ENCODE data around the gene KSR2. TPM values are rescaled to one million over a fixed set of nuclear protein-coding genes. Genes with fewer than 3 reads are reported as not detected.
A peak's percentile ranks its signal among the peaks of the same experiment; 100 is the strongest.

KSR2 gene
- total RNA-seq, 4 donors from 2014 or later, result 0.32 to 7.0 (median 0.60) TPM

DNA sequence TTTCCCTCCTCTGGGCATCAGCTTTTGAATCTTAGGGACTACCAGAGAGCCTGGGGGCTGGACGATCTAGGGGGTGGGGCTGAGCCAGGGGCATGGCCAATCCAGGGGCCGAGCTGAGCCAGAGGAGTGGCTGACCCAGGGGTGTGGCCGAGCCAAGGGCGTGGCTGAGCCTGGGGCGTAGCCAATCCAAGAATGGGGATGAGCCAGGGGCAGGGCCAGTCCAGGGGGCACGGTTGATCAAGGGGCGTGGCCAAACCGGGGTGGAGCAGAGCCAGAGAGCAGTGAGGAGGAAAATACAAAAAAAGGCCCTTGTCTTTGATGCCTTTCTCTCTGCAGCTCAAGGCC is 388.1 kb downstream of the KSR2 start:
- WGBS, 2 donors (ENCODE audit: low coverage in 1 of 2), result 29 to 34% methylated on average over 7 to 8 of the region's 8 CpGs
- no peaks in the 10 kb centered on the region for H3K27me3 ChIP-seq
- H3K9me3 ChIP-seq, result no peaks in the 10 kb centered on the region
- TF ChIP-seq, protein P1, sequence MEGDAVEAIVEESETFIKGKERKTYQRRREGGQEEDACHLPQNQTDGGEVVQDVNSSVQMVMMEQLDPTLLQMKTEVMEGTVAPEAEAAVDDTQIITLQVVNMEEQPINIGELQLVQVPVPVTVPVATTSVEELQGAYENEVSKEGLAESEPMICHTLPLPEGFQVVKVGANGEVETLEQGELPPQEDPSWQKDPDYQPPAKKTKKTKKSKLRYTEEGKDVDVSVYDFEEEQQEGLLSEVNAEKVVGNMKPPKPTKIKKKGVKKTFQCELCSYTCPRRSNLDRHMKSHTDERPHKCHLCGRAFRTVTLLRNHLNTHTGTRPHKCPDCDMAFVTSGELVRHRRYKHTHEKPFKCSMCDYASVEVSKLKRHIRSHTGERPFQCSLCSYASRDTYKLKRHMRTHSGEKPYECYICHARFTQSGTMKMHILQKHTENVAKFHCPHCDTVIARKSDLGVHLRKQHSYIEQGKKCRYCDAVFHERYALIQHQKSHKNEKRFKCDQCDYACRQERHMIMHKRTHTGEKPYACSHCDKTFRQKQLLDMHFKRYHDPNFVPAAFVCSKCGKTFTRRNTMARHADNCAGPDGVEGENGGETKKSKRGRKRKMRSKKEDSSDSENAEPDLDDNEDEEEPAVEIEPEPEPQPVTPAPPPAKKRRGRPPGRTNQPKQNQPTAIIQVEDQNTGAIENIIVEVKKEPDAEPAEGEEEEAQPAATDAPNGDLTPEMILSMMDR (IDR thresholded peaks at IDR 0.05), result no peak
- no peak for TF ChIP-seq POLR2A (IDR thresholded peaks at IDR 0.05)
- TF ChIP-seq EP300 (IDR thresholded peaks at IDR 0.05; ENCODE audit: low read depth), result no peak
- TF ChIP-seq POLR2AphosphoS5 (IDR thresholded peaks at IDR 0.05), result no peak
- intact Hi-C loops (cut with DNase I; ENCODE audit: low total_unique reads), result no loop called here
- H3K4me1 ChIP-seq, result no peaks in the 10 kb centered on the region
- no peaks in the 10 kb centered on the region for H3K36me3 ChIP-seq
- no peak overlapping the region for H3K4me3 ChIP-seq
- DNase-seq, result peak; percentile 16
- no peak overlapping the region for H3K27ac ChIP-seq
- in situ Hi-C loops (cut with MboI; ENCODE audit: low pct_ligation_motif_present in 1 of 4, low pct_unique_long_range_greater_than_20kb in 1 of 4, low sequenced_read_pairs in 3 of 4), result loop anchor here in 2 of 4 donors (25.0 kb wide), 2 partner anchors 257 to 343 kb away; no protein-coding TSS in a partner anchor

DNA sequence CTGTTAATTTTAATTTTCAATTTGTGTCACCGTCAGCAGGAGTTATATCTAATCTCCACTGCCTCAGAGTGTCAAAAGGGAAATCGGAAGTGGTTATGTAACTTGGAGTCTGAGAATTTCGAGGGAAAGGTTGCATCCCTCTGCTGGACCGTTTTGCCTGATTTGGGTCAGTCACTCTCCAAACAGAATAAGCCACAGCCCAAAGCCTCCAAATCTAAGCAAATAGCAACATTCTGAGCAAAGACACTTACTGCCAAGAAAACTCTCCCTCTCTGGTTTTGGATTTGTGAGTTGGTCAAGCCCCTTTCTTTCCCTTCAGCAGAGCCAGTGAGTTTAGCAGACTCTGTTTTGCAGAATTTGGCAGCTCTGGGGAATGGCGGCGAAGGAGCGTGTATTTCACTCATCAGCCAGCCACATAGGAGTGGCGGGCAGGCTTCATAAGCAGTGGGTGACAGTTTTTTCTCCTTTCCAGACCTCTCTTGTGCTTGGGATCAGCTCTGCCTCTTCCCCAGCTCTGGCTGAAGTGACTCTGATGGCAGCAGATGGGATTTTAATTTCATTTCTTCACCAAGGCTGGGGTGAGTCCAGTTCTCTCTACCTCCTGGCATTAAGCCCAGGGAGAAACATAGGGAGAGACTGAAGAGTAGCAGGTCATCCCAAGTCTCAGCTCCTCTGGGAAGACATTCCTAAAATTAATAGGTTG is 388.6 kb downstream of the KSR2 start:
- no peak for DNase-seq
- 58 to 78% methylated on average over 7 to 8 of the region's 8 CpGs for WGBS, 2 donors (ENCODE audit: low coverage in 1 of 2)
- no peak overlapping the region for H3K4me3 ChIP-seq
- no peaks in the 10 kb centered on the region for H3K27me3 ChIP-seq
- no peaks in the 10 kb centered on the region for H3K36me3 ChIP-seq
- TF ChIP-seq POLR2A (IDR thresholded peaks at IDR 0.05) (no peak), EP300 (IDR thresholded peaks at IDR 0.05; ENCODE audit: low read depth) (no peak), POLR2AphosphoS5 (IDR thresholded peaks at IDR 0.05) (no peak)
- TF ChIP-seq, protein P1 (IDR thresholded peaks at IDR 0.05), result no peak
- H3K9me3 ChIP-seq, result no peaks in the 10 kb centered on the region
- no peaks in the 10 kb centered on the region for H3K4me1 ChIP-seq
- intact Hi-C loops (cut with DNase I; ENCODE audit: low total_unique reads), result no loop called here
- no peak overlapping the region for H3K27ac ChIP-seq
- in situ Hi-C loops (cut with MboI; ENCODE audit: low pct_ligation_motif_present in 1 of 4, low pct_unique_long_range_greater_than_20kb in 1 of 4, low sequenced_read_pairs in 3 of 4), result loop anchor here in 2 of 4 donors (25.0 kb wide), 2 partner anchors 257 to 343 kb away; no protein-coding TSS in a partner anchor

DNA sequence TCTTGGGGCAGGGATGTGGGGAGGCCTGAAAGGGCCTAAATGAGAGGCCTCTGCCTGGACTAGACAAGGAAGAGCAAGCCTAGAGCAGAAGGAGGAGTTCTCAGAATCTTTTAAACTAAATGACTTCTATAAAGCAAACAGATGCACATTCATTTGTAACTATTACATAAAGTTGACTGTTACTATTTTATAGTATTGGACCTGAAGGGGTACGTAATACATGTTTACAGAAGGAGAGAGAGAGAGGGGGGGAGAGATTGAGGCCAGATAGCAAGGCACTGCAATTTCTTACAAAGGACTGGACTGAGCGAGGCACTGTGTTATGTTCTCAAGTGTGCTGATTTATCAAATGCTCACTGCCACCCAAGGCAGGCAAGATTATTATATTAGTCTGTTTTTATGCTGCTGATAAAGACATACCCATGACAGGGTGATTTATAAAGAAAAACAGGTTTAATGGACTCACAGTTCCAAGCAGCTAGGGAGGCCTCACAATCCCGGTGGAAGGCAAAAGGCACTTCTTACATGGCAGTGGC is 391.6 kb downstream of the KSR2 start:
- no peaks in the 10 kb centered on the region for H3K36me3 ChIP-seq
- no peaks in the 10 kb centered on the region for H3K9me3 ChIP-seq
- no peak overlapping the region for H3K4me3 ChIP-seq
- no peak for DNase-seq
- intact Hi-C loops (cut with DNase I; ENCODE audit: low total_unique reads) (no loop called here), in situ Hi-C loops (cut with MboI; ENCODE audit: low pct_ligation_motif_present in 1 of 4, low pct_unique_long_range_greater_than_20kb in 1 of 4, low sequenced_read_pairs in 3 of 4) (loop anchor here in 2 of 4 donors (25.0 kb wide), 2 partner anchors 260 to 340 kb away; no protein-coding TSS in a partner anchor)
- no peaks in the 10 kb centered on the region for H3K27me3 ChIP-seq
- no peak for TF ChIP-seq POLR2AphosphoS5 (IDR thresholded peaks at IDR 0.05)
- no peak for TF ChIP-seq POLR2A (IDR thresholded peaks at IDR 0.05)
- no peak for TF ChIP-seq EP300 (IDR thresholded peaks at IDR 0.05; ENCODE audit: low read depth)
- TF ChIP-seq, protein P1 (IDR thresholded peaks at IDR 0.05), result no peak
- no peak overlapping the region for H3K27ac ChIP-seq
- 59 to 60% methylated on average over 3 of the region's 3 CpGs for WGBS, 2 donors (ENCODE audit: low coverage in 1 of 2)
- H3K4me1 ChIP-seq, result no peaks in the 10 kb centered on the region

DNA sequence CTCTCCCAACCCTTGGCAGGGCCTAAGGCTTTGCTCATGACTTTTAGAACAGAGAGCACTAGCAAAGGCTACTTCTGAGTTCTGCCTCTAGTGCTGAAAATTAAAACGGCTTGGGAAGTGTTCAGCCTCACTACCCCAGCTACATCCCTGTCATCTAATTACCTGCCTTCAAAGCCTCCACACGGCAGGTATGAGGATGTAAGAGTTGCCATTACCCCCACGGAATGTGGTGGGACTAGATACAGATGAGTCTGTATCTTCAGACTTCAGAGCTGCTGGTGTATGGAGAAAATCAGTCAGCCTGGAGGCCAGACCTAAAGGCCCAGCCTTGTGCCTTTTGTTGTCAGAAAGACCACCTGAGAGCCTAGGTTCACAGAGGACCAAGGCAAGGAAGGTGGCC is 392.7 kb downstream of the KSR2 start:
- in situ Hi-C loops (cut with MboI; ENCODE audit: low pct_ligation_motif_present in 1 of 4, low pct_unique_long_range_greater_than_20kb in 1 of 4, low sequenced_read_pairs in 3 of 4), result loop anchor here in 2 of 4 donors (25.0 kb wide), 2 partner anchors 261 to 339 kb away; no protein-coding TSS in a partner anchor
- Histone ChIP-seq H3K27ac (no peak overlapping the region), H3K4me1 (no peaks in the 10 kb centered on the region), H3K9me3 (no peaks in the 10 kb centered on the region), H3K36me3 (no peaks in the 10 kb centered on the region), H3K27me3 (no peaks in the 10 kb centered on the region), H3K4me3 (no peak overlapping the region)
- 55 to 78% methylated on average over 2 to 3 of the region's 3 CpGs for WGBS, 2 donors (ENCODE audit: low coverage in 1 of 2)
- intact Hi-C loops (cut with DNase I; ENCODE audit: low total_unique reads), result no loop called here
- DNase-seq, result no peak
- TF ChIP-seq POLR2AphosphoS5 (IDR thresholded peaks at IDR 0.05) (no peak), EP300 (IDR thresholded peaks at IDR 0.05; ENCODE audit: low read depth) (no peak), POLR2A (IDR thresholded peaks at IDR 0.05) (no peak)
- TF ChIP-seq, protein P1 (IDR thresholded peaks at IDR 0.05), result no peak
